ENCODE measurements around the gene NTRK2.

The NTRK2 gene

DNA sequence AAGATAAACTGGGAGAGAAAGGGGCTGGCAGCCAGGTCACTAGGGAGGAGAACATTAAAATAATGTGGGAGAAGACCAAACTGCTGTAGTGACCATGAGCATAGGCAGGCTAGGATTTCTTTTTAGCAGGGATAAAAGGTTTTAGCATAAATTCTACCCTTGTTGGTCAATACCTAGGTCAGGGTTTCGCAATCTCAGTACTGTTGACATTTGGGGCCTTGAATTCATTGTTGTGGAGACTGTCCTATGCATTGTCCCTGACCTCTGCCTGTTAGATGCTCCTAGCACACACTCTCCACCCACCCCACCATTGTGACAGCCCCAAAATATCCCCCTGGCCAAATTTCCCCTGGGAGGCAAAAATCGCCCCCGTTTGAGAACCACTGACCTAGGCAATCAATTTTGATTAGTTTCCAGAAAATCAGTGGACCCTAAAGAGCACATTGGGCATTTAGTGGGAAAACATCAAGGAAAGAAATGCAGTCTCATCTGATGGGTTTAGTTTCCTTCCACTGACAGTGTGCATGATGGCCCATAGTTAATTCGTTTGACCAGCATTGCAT is 181.4 kb downstream of the NTRK2 start:
- Histone ChIP-seq H3K9me3 (ENCODE audit: control insufficient read depth, insufficient read depth, low read length) (no peaks in the 10 kb centered on the region), H3K4me3 (ENCODE audit: low read depth, low read length) (no peak overlapping the region), H3K27me3 (ENCODE audit: control insufficient read depth, insufficient read depth, low read length) (no peaks in the 10 kb centered on the region; the same call in 1 of the 2 replicates), H3K4me1 (ENCODE audit: control insufficient read depth, insufficient read depth, low read length) (peaks cover 52% of the 10 kb centered on the region), H3K27ac (ENCODE audit: low read depth, low read length) (peak overlapping the region; percentile 93), H3K36me3 (ENCODE audit: control insufficient read depth, insufficient read depth, low read length) (no peaks in the 10 kb centered on the region), H3K9ac (ENCODE audit: low read depth, low read length) (no peak overlapping the region)

DNA sequence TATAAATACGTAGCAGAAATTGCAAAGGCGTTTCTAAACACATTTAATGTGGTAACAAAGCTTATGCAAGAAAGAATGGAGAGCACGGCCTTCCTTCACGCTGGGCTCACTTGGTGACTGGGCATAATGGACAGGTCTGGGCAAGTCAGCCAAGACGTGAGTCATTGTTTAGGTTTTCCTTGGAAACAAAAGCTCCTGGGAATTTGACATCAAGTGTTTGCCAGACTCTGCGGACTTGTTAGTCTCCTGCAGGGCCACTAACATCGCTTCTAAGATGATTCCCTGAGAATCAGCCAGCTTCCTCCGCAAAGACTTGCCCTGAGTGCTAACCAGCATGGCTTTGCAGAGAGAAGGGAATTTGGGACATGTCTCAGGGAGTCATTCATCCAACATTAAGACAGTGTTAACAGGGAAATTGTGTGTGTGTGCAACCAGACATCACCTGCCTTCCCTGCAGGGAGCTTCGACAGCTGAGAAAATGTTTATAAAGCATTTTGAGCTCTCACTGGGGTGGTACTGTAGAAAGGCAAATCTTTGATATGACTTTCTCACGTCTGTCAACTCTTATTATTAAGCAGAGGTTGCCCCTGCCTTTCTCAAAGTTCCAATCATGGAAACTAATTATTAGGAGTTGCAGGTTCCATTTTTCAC is 182.5 kb downstream of the NTRK2 start:
- peak overlapping the region; percentile 93 for H3K27ac ChIP-seq (ENCODE audit: low read depth, low read length)
- no peak overlapping the region for H3K9ac ChIP-seq (ENCODE audit: low read depth, low read length)
- H3K36me3 ChIP-seq (ENCODE audit: control insufficient read depth, insufficient read depth, low read length) = no peaks in the 10 kb centered on the region

DNA sequence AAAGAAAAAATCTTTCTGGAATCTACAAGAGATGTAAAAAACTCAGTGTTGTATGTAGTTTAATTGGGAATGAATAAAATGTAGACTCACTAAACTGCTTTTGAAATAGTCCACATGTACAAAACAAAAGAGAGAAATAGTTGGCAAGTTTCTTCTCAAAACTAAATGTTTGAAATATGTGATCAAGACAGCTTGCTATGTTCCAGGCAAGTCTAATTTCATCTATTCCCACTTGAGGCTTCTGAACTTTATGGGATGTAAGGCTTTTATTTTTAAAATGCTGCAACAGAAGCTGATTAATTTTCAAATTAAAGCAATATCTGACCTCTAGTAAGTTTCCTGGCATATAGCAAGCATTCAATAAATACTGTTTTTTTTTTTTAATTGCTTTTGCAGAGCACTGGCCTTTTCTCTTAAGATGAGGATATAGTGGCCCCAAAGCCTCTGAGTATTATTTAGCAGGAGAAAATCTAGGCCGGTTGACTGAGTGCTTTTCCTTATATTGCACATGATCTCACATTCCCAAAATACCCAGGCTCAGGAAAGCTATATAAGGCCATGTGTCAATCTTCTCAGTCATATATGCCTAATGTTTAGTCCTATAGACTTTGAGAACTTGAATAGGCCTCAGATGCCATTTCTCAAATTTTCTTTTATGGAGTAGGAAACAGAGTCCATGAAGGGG is 183.2 kb downstream of the NTRK2 start:
- no peak overlapping the region for H3K9ac ChIP-seq (ENCODE audit: low read depth, low read length)
- peaks cover 47% of the 10 kb centered on the region for H3K4me1 ChIP-seq (ENCODE audit: control insufficient read depth, insufficient read depth, low read length)
- H3K27me3 ChIP-seq (ENCODE audit: control insufficient read depth, insufficient read depth, low read length) = no peaks in the 10 kb centered on the region; the same call in 1 of the 2 replicates
- no peaks in the 10 kb centered on the region for H3K36me3 ChIP-seq (ENCODE audit: control insufficient read depth, insufficient read depth, low read length)
- H3K4me3 ChIP-seq (ENCODE audit: low read depth, low read length) = no peak overlapping the region
- H3K9me3 ChIP-seq (ENCODE audit: control insufficient read depth, insufficient read depth, low read length) = no peaks in the 10 kb centered on the region
- H3K27ac ChIP-seq (ENCODE audit: low read depth, low read length) = peak overlapping the region; percentile 93

More for the DNA sequence above, 182.5 kb downstream of the NTRK2 start:
- Histone ChIP-seq H3K9me3 (ENCODE audit: control insufficient read depth, insufficient read depth, low read length) (no peaks in the 10 kb centered on the region), H3K4me3 (ENCODE audit: low read depth, low read length) (no peak overlapping the region), H3K4me1 (ENCODE audit: control insufficient read depth, insufficient read depth, low read length) (peaks cover 50% of the 10 kb centered on the region), H3K27me3 (ENCODE audit: control insufficient read depth, insufficient read depth, low read length) (no peaks in the 10 kb centered on the region; the same call in 1 of the 2 replicates)

DNA sequence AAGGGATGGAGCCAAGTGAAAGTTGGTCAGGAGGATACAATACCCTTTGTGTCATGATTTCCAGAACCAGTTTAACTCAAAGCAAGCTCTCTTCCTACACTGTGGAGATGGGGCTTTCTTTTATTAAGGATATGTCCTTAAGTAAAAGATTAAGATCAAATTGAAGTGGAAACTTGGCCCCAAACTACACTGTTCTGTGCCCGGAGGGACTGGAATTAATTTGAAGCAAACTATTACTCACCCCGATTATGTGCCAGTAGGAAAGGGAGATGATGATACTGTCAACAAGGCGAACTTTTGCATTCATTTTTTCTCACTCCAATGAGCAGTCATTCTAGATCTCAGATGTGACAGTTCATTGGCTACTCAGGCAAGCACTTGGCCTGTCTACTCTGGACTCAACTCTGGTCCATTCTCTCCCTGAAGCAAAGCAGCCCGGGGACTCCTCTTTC is 186.7 kb downstream of the NTRK2 start:
- Histone ChIP-seq H3K36me3 (ENCODE audit: control insufficient read depth, insufficient read depth, low read length) (no peaks in the 10 kb centered on the region), H3K4me3 (ENCODE audit: low read depth, low read length) (no peak overlapping the region), H3K27ac (ENCODE audit: low read depth, low read length) (no peak overlapping the region), H3K4me1 (ENCODE audit: control insufficient read depth, insufficient read depth, low read length) (peaks cover 57% of the 10 kb centered on the region), H3K9me3 (ENCODE audit: control insufficient read depth, insufficient read depth, low read length) (no peaks in the 10 kb centered on the region), H3K9ac (ENCODE audit: low read depth, low read length) (no peak overlapping the region), H3K27me3 (ENCODE audit: control insufficient read depth, insufficient read depth, low read length) (no peaks in the 10 kb centered on the region)

DNA sequence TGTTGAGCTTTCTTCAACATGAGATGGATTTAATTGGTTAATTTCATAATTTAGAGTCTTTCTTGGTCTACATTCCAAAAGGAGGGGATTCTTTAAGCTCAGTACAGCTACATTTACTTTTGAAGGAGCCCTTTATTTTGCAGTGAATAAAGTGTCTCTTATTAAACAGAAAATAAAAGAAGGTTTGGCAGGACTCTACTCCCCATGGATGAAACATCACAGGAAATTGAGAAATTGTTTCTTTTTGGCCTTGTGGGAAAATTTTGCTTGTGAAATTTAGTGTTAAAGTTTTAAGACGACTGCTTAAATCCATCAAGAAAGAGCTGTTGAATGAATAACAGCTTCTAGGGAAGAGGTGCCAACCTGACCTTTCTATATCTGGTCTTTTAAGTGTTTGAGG is 187.7 kb downstream of the NTRK2 start:
- no peaks in the 10 kb centered on the region for H3K27me3 ChIP-seq (ENCODE audit: control insufficient read depth, insufficient read depth, low read length)
- no peaks in the 10 kb centered on the region for H3K36me3 ChIP-seq (ENCODE audit: control insufficient read depth, insufficient read depth, low read length)
- H3K27ac ChIP-seq (ENCODE audit: low read depth, low read length) = no peak overlapping the region
- no peaks in the 10 kb centered on the region for H3K9me3 ChIP-seq (ENCODE audit: control insufficient read depth, insufficient read depth, low read length)
- H3K9ac ChIP-seq (ENCODE audit: low read depth, low read length) = no peak overlapping the region
- H3K4me3 ChIP-seq (ENCODE audit: low read depth, low read length) = no peak overlapping the region
- peaks cover 57% of the 10 kb centered on the region for H3K4me1 ChIP-seq (ENCODE audit: control insufficient read depth, insufficient read depth, low read length)

DNA sequence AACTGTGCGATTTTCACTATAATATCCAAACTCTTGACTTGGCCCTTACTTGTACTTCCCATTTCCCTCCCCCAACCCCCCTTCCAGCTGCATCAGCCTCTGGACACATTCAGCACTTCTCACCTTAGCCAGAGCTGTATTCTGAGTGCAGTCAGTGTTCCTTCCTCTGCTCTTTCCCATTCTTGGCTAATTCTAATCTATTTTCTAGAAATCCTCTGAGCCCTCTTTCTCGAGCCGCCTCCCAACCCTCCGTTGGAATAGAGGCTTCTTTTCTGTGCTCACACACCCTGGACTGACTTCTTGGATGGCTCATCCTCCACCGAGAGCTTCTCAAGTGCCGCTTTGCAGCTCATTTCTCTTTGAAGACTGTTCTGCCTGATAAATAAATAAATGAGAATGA is 188.8 kb downstream of the NTRK2 start:
- Histone ChIP-seq H3K9ac (ENCODE audit: low read depth, low read length) (no peak overlapping the region), H3K27ac (ENCODE audit: low read depth, low read length) (no peak overlapping the region), H3K27me3 (ENCODE audit: control insufficient read depth, insufficient read depth, low read length) (no peaks in the 10 kb centered on the region), H3K4me3 (ENCODE audit: low read depth, low read length) (no peak overlapping the region), H3K36me3 (ENCODE audit: control insufficient read depth, insufficient read depth, low read length) (no peaks in the 10 kb centered on the region), H3K4me1 (ENCODE audit: control insufficient read depth, insufficient read depth, low read length) (peaks cover 56% of the 10 kb centered on the region), H3K9me3 (ENCODE audit: control insufficient read depth, insufficient read depth, low read length) (no peaks in the 10 kb centered on the region)

DNA sequence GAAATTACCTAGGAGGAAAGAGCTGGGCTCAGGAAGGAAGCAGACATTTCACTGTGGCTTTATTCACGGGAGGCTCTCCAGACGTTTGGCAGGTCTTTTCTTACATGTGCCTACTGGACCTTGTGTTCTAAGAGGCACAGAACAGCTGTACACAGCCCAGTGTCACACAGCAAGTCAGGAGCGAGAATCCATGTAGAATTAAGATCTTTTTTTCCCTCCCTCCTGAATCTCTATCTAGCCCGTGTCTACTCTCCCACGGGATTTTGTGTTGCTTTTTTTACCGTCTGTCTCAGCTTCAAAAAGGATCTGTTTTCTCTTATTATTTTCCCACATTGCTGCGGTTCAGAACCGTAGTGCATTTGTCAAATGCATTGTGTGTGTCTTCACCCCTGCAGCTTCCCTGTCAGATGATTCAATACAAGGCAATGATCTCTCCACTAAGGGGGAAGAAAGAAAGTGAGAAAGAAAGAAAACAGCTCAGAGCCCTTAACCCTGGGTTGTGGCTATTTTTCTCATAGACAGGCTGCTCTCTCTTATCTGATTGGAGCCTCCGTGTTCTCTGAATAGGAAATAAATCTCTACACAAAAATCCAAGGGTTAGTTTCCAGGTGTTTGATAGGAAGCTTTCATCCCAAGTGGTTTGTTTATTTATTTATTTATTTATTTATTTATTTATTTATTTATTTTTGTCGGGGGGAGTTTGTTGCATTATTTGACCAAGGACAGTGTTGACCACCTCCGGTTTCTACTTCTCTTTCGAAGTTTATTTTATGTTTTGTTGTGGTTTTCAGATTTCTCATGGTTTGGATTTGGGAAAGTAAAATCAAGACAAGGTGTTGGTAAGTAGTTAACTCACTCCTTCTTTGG is 191.0 kb downstream of the NTRK2 start:
- no peak overlapping the region for H3K27ac ChIP-seq (ENCODE audit: low read depth, low read length)
- H3K27me3 ChIP-seq (ENCODE audit: control insufficient read depth, insufficient read depth, low read length) = no peaks in the 10 kb centered on the region

DNA sequence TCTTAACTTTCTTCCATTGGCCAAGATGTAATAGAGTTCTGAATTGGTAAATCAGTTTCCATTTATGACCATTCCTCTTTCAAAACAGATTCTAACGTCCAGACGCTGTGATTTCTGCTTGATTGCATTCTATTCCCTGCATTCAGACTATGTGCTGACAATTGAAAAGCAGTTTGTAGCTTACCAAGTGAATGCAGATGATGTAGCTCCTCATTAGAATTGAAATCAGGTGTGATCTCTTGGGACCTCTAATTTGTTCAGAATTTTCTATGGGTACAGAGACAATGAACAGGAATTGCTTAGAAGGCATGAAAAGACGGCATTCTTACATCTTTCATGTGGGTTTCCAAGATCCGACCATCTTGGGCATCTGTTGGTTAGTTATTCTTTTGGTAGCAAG is 191.9 kb downstream of the NTRK2 start:
- Histone ChIP-seq H3K9ac (ENCODE audit: low read depth, low read length) (no peak overlapping the region), H3K27me3 (ENCODE audit: control insufficient read depth, insufficient read depth, low read length) (no peaks in the 10 kb centered on the region), H3K4me3 (ENCODE audit: low read depth, low read length) (no peak overlapping the region), H3K36me3 (ENCODE audit: control insufficient read depth, insufficient read depth, low read length) (no peaks in the 10 kb centered on the region), H3K9me3 (ENCODE audit: control insufficient read depth, insufficient read depth, low read length) (no peaks in the 10 kb centered on the region), H3K27ac (ENCODE audit: low read depth, low read length) (no peak overlapping the region), H3K4me1 (ENCODE audit: control insufficient read depth, insufficient read depth, low read length) (peaks cover 59% of the 10 kb centered on the region)

More for the DNA sequence above, 191.0 kb downstream of the NTRK2 start:
- Histone ChIP-seq H3K4me3 (ENCODE audit: low read depth, low read length) (no peak overlapping the region), H3K4me1 (ENCODE audit: control insufficient read depth, insufficient read depth, low read length) (peaks cover 63% of the 10 kb centered on the region), H3K36me3 (ENCODE audit: control insufficient read depth, insufficient read depth, low read length) (no peaks in the 10 kb centered on the region), H3K9me3 (ENCODE audit: control insufficient read depth, insufficient read depth, low read length) (no peaks in the 10 kb centered on the region), H3K9ac (ENCODE audit: low read depth, low read length) (no peak overlapping the region)

DNA sequence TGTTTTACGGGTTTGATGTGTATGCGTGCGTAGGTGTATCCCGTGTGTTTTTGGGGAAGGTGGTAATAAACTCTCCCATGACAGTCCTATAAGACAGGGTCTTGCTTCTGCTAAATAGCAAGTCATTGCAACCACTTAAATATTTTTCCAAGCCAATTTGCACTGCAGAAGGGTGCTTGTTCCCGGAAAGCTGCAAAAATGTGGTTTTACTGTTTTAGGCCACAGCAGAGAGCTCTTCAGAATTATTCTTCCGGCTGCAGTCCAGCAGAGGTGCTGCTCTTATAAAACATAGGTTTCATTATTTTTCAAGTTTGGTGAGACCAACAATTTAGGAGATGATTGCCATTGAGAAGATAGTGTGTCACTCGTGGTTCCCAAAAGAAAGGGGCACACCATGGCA is 192.8 kb downstream of the NTRK2 start:
- Histone ChIP-seq H3K4me1 (ENCODE audit: control insufficient read depth, insufficient read depth, low read length) (peaks cover 56% of the 10 kb centered on the region), H3K36me3 (ENCODE audit: control insufficient read depth, insufficient read depth, low read length) (no peaks in the 10 kb centered on the region), H3K4me3 (ENCODE audit: low read depth, low read length) (no peak overlapping the region), H3K9ac (ENCODE audit: low read depth, low read length) (no peak overlapping the region), H3K27ac (ENCODE audit: low read depth, low read length) (peak overlapping the region; percentile 46), H3K27me3 (ENCODE audit: control insufficient read depth, insufficient read depth, low read length) (no peaks in the 10 kb centered on the region), H3K9me3 (ENCODE audit: control insufficient read depth, insufficient read depth, low read length) (no peaks in the 10 kb centered on the region)

DNA sequence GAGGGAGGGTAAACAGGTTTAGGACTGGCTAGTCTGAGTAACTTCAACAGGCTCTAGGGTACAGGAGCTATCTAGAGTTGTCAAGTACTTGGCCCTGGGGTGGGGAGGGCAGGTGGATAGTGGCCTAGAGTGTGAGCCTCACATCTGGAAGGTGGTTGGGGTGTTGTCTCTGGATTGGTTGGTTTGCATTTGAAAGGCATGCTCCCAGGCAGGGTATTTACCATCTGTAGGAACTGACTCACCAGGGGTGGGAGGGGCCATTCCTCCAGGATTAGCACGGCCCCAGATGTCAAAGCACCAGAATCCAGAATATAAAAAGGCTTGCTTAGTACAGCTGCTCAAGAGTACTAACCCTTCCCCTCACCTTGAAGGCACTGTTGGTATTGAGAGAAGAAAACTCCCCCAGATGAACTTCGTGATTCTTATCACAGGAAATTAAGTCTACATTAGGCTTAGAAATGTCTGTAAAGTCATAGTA is 193.3 kb downstream of the NTRK2 start:
- peaks cover 58% of the 10 kb centered on the region for H3K4me1 ChIP-seq (ENCODE audit: control insufficient read depth, insufficient read depth, low read length)

More for the DNA sequence above, 193.3 kb downstream of the NTRK2 start:
- Histone ChIP-seq H3K9ac (ENCODE audit: low read depth, low read length) (no peak overlapping the region), H3K36me3 (ENCODE audit: control insufficient read depth, insufficient read depth, low read length) (no peaks in the 10 kb centered on the region), H3K9me3 (ENCODE audit: control insufficient read depth, insufficient read depth, low read length) (no peaks in the 10 kb centered on the region), H3K27me3 (ENCODE audit: control insufficient read depth, insufficient read depth, low read length) (no peaks in the 10 kb centered on the region), H3K27ac (ENCODE audit: low read depth, low read length) (peak overlapping the region; percentile 46), H3K4me3 (ENCODE audit: low read depth, low read length) (no peak overlapping the region)
